Peyer's patch (tissue), 4 donors: Measurements from ENCODE around the gene SDR39U1. TPM values are rescaled to one million over a fixed set of nuclear protein-coding genes. Genes with fewer than 3 reads are reported as not detected.

Source experiments
- DNase-seq, 3 donors: peaks; one replicate each; pipeline ENCODE4 v3.0.0-alpha.2; 2017 to 2019
- H3K27ac ChIP-seq, 4 donors: fragments of 200-600 bp; sonication (generic); one replicate each; pipeline ENCODE4 v1.5.1; 2016 to 2019
- H3K27me3 ChIP-seq, 2 donors: fragments of 200-600 bp; sonication (generic); one replicate each; pipeline ENCODE4 v1.5.1; 2019
- H3K36me3 ChIP-seq, 3 donors: fragments of 200-600 bp; sonication (generic); one replicate each; pipeline ENCODE4 v1.5.1; 2016 to 2019
- H3K4me1 ChIP-seq, 4 donors: fragments of 200-600 bp; sonication (generic); one replicate each; pipeline ENCODE4 v1.5.1; 2016 to 2019
- H3K4me3 ChIP-seq, 4 donors: fragments of 200-600 bp; sonication (generic); 1 replicate in 3 of 4; 2 replicates in 1 of 4; pipeline ENCODE4 v1.5.1; 2016 to 2019; ENCODE audit warnings: mild to moderate bottlenecking in 1 of 4
- H3K9me3 ChIP-seq, 4 donors: fragments of 200-600 bp; sonication (generic); one replicate each; pipeline ENCODE4 v1.5.1; 2016 to 2019; ENCODE audit warnings: mild to moderate bottlenecking in 1 of 4
- CTCF ChIP-seq, 6 experiments: fragments of 450-650 bp in 4 of 6; fragments of 200-600 bp in 2 of 6; sonication (generic) in 1 of 6; IDR thresholded peaks; one replicate each; pipeline ENCODE4 v1.5.1; 2017 to 2019; ENCODE audit warnings: antibody characterized with exemption in 6 of 6, mild to moderate bottlenecking in 3 of 6, moderate library complexity in 1 of 6
- POLR2A ChIP-seq, 2 donors: fragments of 450-650 bp; IDR thresholded peaks; one replicate each; pipeline ENCODE4 v1.5.1; 2017; ENCODE audit warnings: antibody characterized with exemption in 2 of 2, mild to moderate bottlenecking in 2 of 2, moderate library complexity in 2 of 2
- total RNA-seq, 4 donors: library from RNA; depleted of rRNA; stranded (reverse); fragments of >200 nt; gene quantifications; one replicate each; pipeline ENCODE4 v1.1.0, GENCODE V29; 2016

The SDR39U1 gene
- total RNA-seq, 4 donors from 2014 or later: 25.7 to 98.2 (median 48.9) TPM

GRCh38 chr14:24411443-24412389 is 30.9 kb downstream of the SDR39U1 start:
- H3K4me3 ChIP-seq: no peak overlapping the region
- H3K36me3 ChIP-seq: peaks cover 0 to 34% (median 0%) of the 10 kb centered on the region in 3 donors
- H3K27ac ChIP-seq: no peak overlapping the region
- peak in 1 of 3 donors; percentile 74 for DNase-seq
- H3K9me3 ChIP-seq: no peaks in the 10 kb centered on the region
- H3K4me1 ChIP-seq: no peaks in the 10 kb centered on the region
- H3K27me3 ChIP-seq: no peaks in the 10 kb centered on the region
- no peak for TF ChIP-seq POLR2A (IDR thresholded peaks at IDR 0.05)
- TF ChIP-seq CTCF (IDR thresholded peaks at IDR 0.05): peak; percentile 50 to 79 (median 62)

DNA sequence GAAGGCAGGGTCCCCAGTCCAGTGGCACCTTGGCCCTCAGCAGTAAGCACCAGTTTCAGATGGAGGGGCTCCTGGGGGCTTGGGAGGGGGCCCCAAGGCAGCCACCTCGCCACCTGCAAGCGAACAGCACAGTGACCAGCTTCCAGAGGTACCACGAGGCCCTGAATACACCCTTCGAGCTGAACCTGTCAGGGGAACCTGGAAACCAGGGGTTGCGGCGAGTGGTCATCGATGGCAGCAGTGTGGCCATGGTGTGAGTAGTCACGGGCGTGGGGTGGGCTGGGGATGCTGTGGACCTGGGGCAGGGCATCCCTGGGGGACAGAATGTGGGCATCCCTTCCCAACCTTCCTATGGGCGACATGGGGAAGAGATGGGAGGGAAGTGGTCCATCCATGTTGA is 32.6 kb downstream of the SDR39U1 start:
- Histone ChIP-seq H3K36me3 (peaks cover 0 to 33% (median 0%) of the 10 kb centered on the region in 3 donors), H3K27me3 (no peaks in the 10 kb centered on the region), H3K27ac (no peak overlapping the region), H3K9me3 (no peaks in the 10 kb centered on the region), H3K4me3 (no peak overlapping the region), H3K4me1 (no peaks in the 10 kb centered on the region)
- no peak for TF ChIP-seq CTCF (IDR thresholded peaks at IDR 0.05)
- TF ChIP-seq POLR2A (IDR thresholded peaks at IDR 0.05): no peak
- DNase-seq: peak in 1 of 3 donors; percentile 41

DNA sequence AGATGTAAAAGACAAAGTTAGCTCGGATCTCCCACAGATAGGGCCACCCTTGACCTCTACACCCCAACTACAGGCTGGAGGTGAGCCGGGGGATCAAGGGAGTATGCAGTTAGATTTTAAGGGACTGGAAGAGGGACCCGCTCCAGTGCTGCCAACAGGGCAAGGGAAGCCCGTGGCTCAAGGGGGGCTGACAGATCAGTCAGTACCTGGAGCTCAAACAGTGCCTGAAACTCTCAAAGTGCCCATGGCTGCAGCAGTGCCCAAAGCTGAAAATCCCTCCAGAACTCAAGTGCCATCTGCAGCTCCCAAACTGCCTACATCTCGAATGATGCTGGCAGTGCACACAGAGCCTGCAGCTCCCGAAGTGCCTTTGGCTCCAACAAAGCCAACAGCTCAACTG is 33.4 kb downstream of the SDR39U1 start:
- no peak for TF ChIP-seq CTCF (IDR thresholded peaks at IDR 0.05)
- no peak for TF ChIP-seq POLR2A (IDR thresholded peaks at IDR 0.05)
- Histone ChIP-seq H3K27ac (no peak overlapping the region), H3K36me3 (peaks cover 0 to 25% (median 0%) of the 10 kb centered on the region in 3 donors), H3K4me3 (no peak overlapping the region), H3K27me3 (no peaks in the 10 kb centered on the region), H3K4me1 (no peaks in the 10 kb centered on the region), H3K9me3 (no peaks in the 10 kb centered on the region)
- peak in 1 of 3 donors; percentile 30 for DNase-seq

DNA sequence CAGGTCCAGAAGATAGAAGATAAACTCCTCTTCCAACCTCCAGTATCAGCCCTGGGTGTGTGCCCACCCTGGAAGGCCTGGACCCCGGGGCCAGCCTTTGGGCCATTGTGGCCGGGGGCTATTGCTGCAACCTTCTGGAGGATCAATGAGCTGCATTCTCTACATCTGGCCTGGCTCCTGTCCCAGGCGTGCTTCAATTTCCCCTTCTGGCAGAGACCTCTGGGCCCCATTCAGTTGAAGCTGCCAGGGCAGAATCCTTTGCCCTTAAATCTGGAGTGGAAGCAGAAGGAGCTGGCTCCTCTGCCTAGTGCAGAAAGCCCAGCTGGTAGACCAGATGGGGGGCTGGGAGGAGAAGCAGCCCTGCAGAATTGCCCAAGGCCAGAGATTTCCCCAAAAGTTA is 33.8 kb downstream of the SDR39U1 start:
- peaks cover 0 to 21% (median 0%) of the 10 kb centered on the region in 3 donors for H3K36me3 ChIP-seq
- H3K27ac ChIP-seq: no peak overlapping the region
- no peaks in the 10 kb centered on the region for H3K27me3 ChIP-seq
- H3K4me1 ChIP-seq: no peaks in the 10 kb centered on the region
- no peak for TF ChIP-seq POLR2A (IDR thresholded peaks at IDR 0.05)
- no peak for TF ChIP-seq CTCF (IDR thresholded peaks at IDR 0.05)
- no peak overlapping the region for H3K4me3 ChIP-seq
- DNase-seq: peak in 1 of 3 donors; percentile 32
- H3K9me3 ChIP-seq: no peaks in the 10 kb centered on the region

- Histone ChIP-seq H3K4me3 (no peak overlapping the region), H3K27me3 (no peaks in the 10 kb centered on the region), H3K9me3 (no peaks in the 10 kb centered on the region), H3K36me3 (peaks cover 0 to 13% (median 0%) of the 10 kb centered on the region in 3 donors), H3K4me1 (no peaks in the 10 kb centered on the region), H3K27ac (no peak overlapping the region)
- peak in 1 of 3 donors; percentile 34 for DNase-seq
- TF ChIP-seq CTCF (IDR thresholded peaks at IDR 0.05) (no peak), POLR2A (IDR thresholded peaks at IDR 0.05) (no peak)
These were observed 34.8 kb downstream of the SDR39U1 start for GRCh38 chr14:24407608-24408325.
